Measurements from ENCODE around the gene CNGB1. TPM values are rescaled to one million over a fixed set of nuclear protein-coding genes. Genes with fewer than 3 reads are reported as not detected.

Gene CNGB1
- total RNA-seq, 4 donors from 2014 or later = not detected

DNA sequence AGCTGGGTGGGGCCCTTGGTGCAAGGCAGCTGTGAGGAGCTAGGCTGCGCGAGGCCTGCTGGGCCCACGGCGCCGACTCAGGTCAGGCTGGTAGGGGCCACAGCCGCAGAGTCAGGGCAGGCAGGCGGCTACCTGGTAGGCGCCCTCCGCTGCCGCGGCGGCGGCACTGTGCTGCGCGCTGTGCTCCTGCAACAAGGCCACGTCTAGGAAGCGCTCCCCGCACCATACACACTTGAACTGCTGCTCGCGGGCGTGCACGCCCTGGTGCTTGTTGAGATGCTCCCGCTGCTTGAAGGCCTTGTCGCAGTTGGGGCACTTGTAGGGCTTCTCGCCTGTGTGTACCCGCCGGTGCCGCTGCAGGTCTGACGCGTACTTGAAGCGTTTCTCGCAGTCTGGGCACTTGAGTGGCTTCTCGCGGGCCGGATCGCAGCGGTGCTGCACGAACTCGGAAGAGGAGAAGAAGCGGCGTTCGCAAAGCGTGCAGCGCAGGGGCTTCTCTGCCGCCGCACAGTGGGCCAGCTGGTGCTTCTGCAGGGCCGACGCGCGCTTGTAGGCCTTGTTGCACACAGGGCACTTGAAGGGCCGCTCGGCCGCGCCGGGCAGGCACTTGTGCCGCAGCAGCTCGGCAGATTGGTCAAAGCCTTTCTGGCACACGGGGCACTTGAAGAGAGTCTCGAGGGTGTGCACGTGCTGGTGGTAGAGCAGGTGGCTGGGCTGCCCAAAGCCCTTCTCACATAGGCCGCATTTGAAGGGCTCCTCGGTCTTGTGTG, 25.7 kb upstream of the CNGB1 start:
- H3K4me1 ChIP-seq = no peaks in the 10 kb centered on the region
- no peak overlapping the region for H3K27ac ChIP-seq
- H3K27me3 ChIP-seq = no peaks in the 10 kb centered on the region
- H3K36me3 ChIP-seq = no peaks in the 10 kb centered on the region
- H3K4me3 ChIP-seq = no peak overlapping the region
- DNase-seq = no peak
- intact Hi-C loops (cut with DNase I; ENCODE audit: low total_unique reads) = no loop called here
- TF ChIP-seq, protein P1, sequence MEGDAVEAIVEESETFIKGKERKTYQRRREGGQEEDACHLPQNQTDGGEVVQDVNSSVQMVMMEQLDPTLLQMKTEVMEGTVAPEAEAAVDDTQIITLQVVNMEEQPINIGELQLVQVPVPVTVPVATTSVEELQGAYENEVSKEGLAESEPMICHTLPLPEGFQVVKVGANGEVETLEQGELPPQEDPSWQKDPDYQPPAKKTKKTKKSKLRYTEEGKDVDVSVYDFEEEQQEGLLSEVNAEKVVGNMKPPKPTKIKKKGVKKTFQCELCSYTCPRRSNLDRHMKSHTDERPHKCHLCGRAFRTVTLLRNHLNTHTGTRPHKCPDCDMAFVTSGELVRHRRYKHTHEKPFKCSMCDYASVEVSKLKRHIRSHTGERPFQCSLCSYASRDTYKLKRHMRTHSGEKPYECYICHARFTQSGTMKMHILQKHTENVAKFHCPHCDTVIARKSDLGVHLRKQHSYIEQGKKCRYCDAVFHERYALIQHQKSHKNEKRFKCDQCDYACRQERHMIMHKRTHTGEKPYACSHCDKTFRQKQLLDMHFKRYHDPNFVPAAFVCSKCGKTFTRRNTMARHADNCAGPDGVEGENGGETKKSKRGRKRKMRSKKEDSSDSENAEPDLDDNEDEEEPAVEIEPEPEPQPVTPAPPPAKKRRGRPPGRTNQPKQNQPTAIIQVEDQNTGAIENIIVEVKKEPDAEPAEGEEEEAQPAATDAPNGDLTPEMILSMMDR (IDR thresholded peaks at IDR 0.05) = no peak
- TF ChIP-seq POLR2A (IDR thresholded peaks at IDR 0.05) = no peak
- H3K9me3 ChIP-seq = no peaks in the 10 kb centered on the region

DNA sequence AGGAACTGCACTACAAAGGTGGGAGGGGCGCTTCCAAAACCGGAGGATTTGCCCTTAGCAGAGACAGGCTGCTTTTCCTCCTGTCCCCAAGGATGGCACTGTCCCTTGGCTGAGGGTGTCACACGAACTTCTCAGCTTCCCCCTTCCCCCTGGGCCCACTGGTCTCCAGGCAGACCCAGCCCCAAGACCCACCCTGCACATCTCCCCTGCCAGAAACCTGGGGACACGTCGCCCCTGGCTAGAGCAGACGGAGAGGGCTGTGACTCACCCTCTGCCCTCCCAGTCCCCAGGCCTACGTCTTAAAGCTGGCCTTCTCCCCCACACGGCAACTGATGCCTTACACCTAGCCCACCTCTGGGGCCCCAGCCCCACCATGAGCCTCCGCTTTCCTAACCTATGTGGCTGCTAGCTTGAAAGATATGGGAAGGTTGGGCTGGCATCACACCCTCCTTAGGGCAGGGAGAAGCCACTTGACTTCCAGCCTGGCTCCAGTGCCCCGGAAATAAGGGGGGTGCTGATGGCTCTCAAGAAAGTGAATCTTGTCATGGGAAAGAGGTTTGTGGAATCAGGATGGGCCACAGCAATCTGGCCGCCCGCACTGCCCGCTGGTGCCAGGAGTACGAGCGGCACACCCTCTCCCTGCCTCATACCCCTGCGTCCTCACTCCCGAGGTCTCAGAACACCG, 24.9 kb upstream of the CNGB1 start:
- Histone ChIP-seq H3K27ac (no peak overlapping the region), H3K36me3 (no peaks in the 10 kb centered on the region)
- intact Hi-C loops (cut with DNase I; ENCODE audit: low total_unique reads) = no loop called here

DNA sequence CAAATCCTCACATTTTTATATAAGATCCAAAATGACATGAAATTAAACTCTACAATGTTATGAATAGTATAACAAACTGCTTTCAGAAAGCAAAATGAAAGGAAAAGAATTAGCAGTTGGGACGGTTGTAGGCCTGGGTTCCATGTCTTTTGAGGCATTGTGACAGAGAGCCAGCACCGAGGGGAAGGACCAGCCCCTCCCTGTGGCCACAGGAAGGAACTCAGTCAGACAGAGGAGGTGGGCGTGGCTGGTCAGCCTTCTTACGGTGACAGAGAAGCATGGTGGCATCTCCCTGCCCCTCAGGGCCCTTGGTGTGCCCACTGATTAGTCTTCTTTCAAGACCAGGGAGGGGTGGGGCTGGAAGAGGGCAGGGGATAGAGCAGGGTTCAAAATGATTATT, 23.9 kb upstream of the CNGB1 start:
- Histone ChIP-seq H3K4me1 (no peaks in the 10 kb centered on the region), H3K27ac (no peak overlapping the region), H3K27me3 (no peaks in the 10 kb centered on the region), H3K36me3 (no peaks in the 10 kb centered on the region), H3K4me3 (no peak overlapping the region), H3K9me3 (no peaks in the 10 kb centered on the region)
- no peak for DNase-seq
- intact Hi-C loops (cut with DNase I; ENCODE audit: low total_unique reads) = no loop called here
- no peak for TF ChIP-seq POLR2A (IDR thresholded peaks at IDR 0.05)
- TF ChIP-seq, protein P1 (IDR thresholded peaks at IDR 0.05) = no peak

More for the DNA sequence above, 24.9 kb upstream of the CNGB1 start:
- Histone ChIP-seq H3K4me1 (no peaks in the 10 kb centered on the region), H3K9me3 (no peaks in the 10 kb centered on the region), H3K27me3 (no peaks in the 10 kb centered on the region), H3K4me3 (no peak overlapping the region)
- TF ChIP-seq POLR2A (IDR thresholded peaks at IDR 0.05) = no peak
- DNase-seq = no peak

DNA sequence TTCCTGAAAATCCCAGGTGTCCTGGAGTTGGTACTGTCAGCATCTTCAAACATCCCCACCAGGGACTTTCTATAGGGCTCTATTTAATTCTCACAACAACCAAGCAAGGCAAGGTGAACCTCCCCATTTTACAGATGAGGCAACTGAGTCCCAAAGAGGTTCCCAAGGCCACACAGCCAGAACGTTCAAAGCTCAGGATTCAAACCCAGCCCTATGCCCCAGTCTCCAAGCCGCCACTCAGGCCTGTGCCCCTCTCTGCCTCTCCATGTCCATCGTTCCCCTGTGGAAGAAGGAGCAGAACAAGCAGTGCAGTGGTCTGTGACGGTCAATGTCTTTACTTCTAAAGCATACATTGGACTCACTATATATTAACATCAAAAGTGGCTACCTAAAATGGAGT, 23.4 kb upstream of the CNGB1 start:
- H3K27me3 ChIP-seq = no peaks in the 10 kb centered on the region
- H3K27ac ChIP-seq = no peak overlapping the region
- H3K4me1 ChIP-seq = no peaks in the 10 kb centered on the region
- H3K4me3 ChIP-seq = no peak overlapping the region
- TF ChIP-seq, protein P1 (IDR thresholded peaks at IDR 0.05) = no peak
- TF ChIP-seq POLR2A (IDR thresholded peaks at IDR 0.05) = no peak
- DNase-seq = no peak
- no peaks in the 10 kb centered on the region for H3K9me3 ChIP-seq
- H3K36me3 ChIP-seq = no peaks in the 10 kb centered on the region
- intact Hi-C loops (cut with DNase I; ENCODE audit: low total_unique reads) = no loop called here

DNA sequence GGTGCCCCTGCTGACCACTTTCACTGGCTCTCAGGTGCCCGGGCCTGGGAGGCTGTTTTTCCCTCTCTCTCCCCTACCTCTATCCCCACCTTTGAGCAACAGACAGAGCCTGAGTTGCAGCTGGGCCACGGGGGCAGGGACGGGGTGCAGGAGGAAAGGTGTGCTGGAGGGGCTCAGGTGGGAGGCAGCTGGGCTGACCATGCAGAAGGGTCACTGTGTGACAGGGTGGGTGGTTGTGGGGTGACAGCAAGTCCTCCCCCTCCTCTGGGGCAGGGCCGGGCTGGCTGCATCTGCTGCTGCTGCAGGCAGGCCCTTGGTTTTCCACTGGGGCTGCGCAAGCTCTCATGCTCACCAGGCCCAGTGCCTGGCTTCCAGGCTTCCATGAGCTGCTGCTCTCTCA, 23.0 kb upstream of the CNGB1 start:
- intact Hi-C loops (cut with DNase I; ENCODE audit: low total_unique reads) = no loop called here
- Histone ChIP-seq H3K4me3 (no peak overlapping the region), H3K36me3 (no peaks in the 10 kb centered on the region), H3K9me3 (no peaks in the 10 kb centered on the region), H3K27me3 (no peaks in the 10 kb centered on the region), H3K4me1 (no peaks in the 10 kb centered on the region), H3K27ac (no peak overlapping the region)
- no peak for DNase-seq
- TF ChIP-seq, protein P1 (IDR thresholded peaks at IDR 0.05) = no peak
- TF ChIP-seq POLR2A (IDR thresholded peaks at IDR 0.05) = no peak

All from uterus (tissue), 4 donors.